Activated naive CD4-positive, alpha-beta T cell (primary cell): ENCODE measurements around the gene PITPNM1.

Source experiments
- DNase-seq, 4 experiments: peaks; one replicate each; lab custom pipeline; 2025; lab: John Stamatoyannopoulos, UW

Gene PITPNM1

GRCh38 chr11:67503119-67504004 lies 1.8 kb downstream of the PITPNM1 start:
- no peak for DNase-seq

DNA sequence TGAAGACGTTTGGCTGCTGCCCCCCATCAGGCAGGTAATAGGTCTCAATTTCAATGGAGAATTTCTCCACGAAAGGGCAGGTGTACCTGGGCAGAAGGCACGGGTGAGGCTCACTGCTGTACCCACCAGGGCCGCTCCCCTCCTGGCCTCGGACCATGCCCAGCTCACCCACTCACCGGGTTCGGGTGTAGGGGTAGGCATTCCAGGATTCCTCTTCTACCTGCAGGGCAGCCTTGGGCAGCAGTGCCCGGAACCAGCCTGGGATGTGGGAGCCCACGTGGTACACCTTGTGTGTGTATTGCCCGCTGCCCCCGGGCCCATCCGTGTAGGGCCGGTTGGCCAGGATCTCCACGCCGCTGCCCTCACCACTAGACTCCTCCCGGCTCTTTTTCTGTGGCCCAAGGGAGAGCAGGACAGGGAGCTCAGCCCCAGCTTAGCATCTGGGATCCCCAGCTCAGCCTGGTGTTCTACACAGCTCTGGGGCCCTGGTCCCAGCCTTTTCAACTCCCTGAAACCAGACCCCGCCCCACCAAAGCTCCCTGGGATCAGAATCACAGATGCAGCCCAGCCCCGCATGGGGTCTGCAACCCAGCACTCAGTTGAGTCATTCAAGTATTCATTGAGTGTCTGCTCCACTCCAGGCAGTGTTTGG lies 2.7 kb downstream of the PITPNM1 start:
- no peak for DNase-seq

- DNase-seq = no peak
Observed at GRCh38 chr11:67501854-67502253, 3.3 kb downstream of the PITPNM1 start.

GRCh38 chr11:67500831-67501715 lies 4.1 kb downstream of the PITPNM1 start:
- no peak for DNase-seq

- DNase-seq = no peak
Observed at GRCh38 chr11:67500484-67500821, 4.7 kb downstream of the PITPNM1 start.

DNA sequence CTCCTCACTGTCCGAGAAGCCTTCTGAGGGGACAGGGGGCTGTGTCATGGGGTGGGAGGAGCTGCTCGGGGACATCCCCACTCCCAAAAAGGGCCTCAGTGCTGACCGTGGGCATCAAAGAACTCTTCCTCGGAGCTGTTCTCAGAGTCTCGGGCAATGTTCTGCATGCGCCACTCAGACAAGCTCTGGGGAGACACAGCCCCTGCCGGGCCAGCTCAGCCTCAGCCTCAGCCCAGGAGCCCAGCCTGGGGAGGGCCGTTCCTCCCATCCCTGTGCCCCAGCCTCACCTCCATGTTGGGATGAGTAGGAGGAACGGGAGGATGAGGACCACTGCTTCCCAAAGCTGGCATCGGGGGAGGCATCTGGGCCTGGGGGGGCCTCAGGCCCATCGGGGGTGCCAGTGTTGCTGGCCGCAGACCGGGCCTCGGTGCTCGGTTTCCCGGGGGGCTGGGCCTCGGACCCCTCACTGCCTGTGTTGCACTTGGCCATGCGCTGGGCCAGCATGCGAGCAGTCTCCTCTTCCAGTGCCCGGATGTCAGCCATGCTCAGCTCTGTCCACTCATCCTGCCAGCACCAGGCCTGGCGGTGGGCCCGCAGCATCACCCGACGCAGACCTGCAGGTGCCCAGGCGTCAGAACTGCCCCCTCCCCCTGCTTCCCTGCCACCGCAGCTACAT lies 5.2 kb downstream of the PITPNM1 start:
- no peak for DNase-seq

- no peak for DNase-seq
Observed at GRCh38 chr11:67498544-67498972, 6.6 kb downstream of the PITPNM1 start.

- no peak for DNase-seq
Observed at GRCh38 chr11:67497656-67498291, 7.4 kb downstream of the PITPNM1 start.

DNA sequence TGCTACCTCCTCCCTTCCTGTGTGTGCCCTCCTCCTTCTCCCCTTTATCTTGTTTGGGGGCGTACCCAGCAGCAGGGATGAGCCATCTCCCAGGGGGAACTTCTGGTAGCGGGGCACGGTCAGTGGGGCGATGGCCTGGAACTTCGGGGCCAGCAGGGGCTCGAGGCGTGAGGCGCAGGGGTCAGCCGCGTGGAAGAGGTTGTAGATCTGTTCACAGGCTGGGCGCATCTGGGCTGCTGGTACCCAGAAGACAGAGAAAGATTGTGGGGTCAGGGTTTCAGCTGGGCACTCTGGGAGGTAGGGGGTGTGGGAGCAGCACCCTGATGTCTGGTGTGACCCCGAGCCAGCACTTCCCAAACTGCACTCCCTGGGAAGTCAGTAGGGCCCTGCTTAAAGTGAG lies 9.1 kb downstream of the PITPNM1 start:
- no peak for DNase-seq

- no peak for DNase-seq
Observed at GRCh38 chr11:67495234-67496005, 9.7 kb downstream of the PITPNM1 start.

GRCh38 chr11:67494371-67495233 lies 10.6 kb downstream of the PITPNM1 start:
- DNase-seq = no peak

DNA sequence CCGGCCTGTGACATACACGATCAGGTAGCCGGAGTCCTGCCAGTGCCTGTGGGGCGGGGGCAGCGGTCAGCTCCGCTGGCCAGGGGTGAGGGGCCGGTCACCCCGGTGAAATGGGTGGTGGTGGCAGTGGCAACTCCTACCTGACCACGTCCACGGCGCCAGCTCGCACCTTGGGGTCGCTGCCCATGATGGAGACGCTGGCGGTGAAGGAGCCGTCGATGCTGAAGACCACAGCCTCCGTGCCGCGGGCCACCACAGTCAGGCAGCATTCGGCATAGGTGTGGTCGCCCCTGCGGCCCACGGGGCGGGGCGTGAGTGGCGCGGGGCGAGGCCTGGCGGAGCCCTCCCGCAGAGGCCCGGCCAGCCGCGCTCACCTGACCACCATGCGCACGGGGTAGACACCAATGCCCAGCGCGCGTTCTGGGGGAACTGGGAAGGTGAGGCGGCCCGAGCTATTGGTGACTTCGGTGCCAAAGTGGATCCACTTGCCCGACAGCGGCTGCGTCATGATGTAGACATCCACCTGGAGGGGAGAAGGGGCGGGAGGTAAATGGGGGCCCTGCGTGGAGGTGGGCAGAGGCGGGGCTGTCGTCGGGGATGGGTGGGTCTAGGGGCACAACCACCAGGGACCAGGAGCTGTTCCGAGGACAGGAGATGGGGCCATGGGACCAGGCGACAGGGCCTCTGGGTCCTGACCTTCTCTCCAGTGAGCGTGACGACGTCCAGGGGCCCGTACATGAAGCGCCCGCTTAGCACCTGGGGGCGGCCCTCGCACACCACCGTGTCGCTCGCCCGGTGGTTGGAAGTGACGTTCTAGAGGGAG lies 11.4 kb downstream of the PITPNM1 start:
- no peak for DNase-seq

DNA sequence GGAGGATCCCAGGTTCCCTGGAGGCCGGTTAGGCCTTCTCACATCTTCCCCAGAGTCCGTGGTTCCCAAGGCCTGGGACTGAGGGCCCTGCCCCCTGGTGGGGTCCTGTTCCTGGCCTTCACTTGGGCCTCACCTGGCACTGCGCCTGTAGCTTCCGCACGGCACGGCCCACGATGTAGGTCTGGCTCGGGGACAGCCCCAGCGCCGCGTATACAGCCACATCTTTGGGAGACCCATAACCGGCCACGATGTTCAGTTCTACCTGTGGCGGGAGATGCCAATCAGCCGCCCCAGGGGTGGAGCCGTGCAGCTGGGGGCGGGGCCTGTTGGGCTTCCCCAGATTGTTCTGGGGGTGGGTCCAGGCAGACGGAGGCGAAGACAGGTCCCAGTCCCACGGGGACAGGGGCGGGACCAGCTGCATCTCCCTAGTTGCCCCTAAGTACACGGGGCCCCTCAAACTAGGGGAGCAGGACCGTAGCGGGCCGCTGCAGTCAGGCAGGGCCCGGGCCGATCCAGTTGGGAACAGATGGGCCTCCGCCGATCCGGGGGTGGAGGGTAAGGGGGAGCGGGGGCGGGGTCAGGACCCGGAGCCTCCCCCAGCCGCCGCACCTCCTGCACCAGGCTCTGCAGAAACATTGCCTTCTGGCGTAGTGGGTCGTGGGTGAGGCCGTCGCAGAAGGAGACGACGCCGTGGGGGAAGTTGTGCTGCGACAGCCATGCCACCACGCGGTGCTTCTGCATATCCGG lies 12.2 kb downstream of the PITPNM1 start:
- no peak for DNase-seq

DNA sequence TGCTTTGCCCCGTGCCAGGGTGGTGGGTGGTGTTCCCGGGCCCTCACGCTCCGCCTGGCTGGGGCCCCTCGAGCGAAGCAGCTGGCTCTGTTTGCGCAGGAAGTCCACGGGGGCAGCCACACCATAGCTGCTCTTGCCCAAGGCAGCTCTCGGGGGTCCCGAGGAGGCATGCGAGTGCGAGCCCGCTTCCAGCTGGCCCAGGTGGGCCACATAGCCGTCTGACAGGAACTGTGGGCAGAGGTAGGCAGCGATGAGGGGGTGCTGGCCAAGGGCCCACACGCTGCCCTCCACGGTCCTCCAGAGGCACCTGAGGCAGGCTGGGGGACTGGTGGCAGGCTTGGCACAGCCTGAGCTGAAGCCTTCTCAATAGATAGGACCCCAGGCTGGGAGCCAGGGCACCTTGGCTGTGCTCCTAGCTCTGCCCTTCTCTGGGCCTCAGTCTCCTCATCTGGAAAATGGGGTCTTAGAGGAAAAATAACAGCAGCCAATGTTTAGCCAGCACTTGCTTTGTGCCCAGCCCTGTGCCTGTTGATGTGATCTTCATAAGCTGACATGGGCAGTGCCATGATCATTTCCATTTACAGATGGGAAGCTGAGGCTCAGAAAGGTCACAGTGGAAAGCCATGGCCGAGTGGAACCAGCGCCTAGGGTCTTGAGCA lies 13.0 kb downstream of the PITPNM1 start:
- no peak for DNase-seq

- no peak for DNase-seq
Observed at GRCh38 chr11:67491276-67492068, 13.7 kb downstream of the PITPNM1 start.

GRCh38 chr11:67490727-67491065 lies 14.5 kb downstream of the PITPNM1 start:
- no peak for DNase-seq
